HL-60 (cell line): ENCODE results near the gene ATP5F1E.

Experiments
- DNase-seq, 2 experiments: peaks; one replicate each; pipeline ENCODE4 v3.0.0-alpha.2; 2010 to 2020; ENCODE audit warnings: low read depth in 1 of 2, low spot score in 1 of 2
- H3K27ac ChIP-seq: fragments of 250-450 bp; sonication (Bioruptor Pico); replicated peaks from 2 replicates; pipeline ENCODE4 v1.5.1; 2020; ENCODE audit warnings: mild to moderate bottlenecking, moderate library complexity
- H3K27me3 ChIP-seq: fragments of 250-450 bp; sonication (Bioruptor Pico); 2 replicates; pipeline ENCODE4 v1.5.1; 2021; ENCODE audit warnings: mild to moderate bottlenecking, moderate library complexity; ENCODE audit not compliant: insufficient read depth, poor library complexity, severe bottlenecking
- H3K4me3 ChIP-seq: replicated peaks from 2 replicates; pipeline ENCODE4 v1.5.1; 2011; ENCODE audit warnings: mild to moderate bottlenecking, control low read depth, low read length; ENCODE audit not compliant: insufficient read depth
- GABPA ChIP-seq: IDR thresholded peaks from 2 replicates; pipeline ENCODE4 v1.6.1; 2012; ENCODE audit warnings: low read depth
- POLR2AphosphoS5 ChIP-seq: IDR thresholded peaks from 2 replicates; pipeline ENCODE4 v1.6.1; 2012; ENCODE audit warnings: low read depth
- SPI1 ChIP-seq: IDR thresholded peaks from 2 replicates; pipeline ENCODE4 v1.6.1; 2012; ENCODE audit warnings: low read depth, mild to moderate bottlenecking, borderline replicate concordance
- TF ChIP-seq, protein P1 (sequence below): IDR thresholded peaks from one replicate; pipeline ENCODE4 v1.5.1; 2011; ENCODE audit warnings: low read length, control low read depth, inconsistent platforms; ENCODE audit not compliant: insufficient read depth
- TF ChIP-seq, protein P2 (sequence below): IDR thresholded peaks from 2 replicates; pipeline ENCODE4 v1.6.1; 2012; ENCODE audit warnings: low read depth; ENCODE audit not compliant: insufficient replicate concordance

The ATP5F1E gene

GRCh38 chr20:59077705-59078104, 45.6 kb upstream of the ATP5F1E start:
- Histone ChIP-seq H3K27ac (no peak overlapping the region), H3K27me3 (peaks cover 15% of the 10 kb centered on the region), H3K4me3 (no peak overlapping the region)
- DNase-seq, result no peak
- TF ChIP-seq, protein P1, sequence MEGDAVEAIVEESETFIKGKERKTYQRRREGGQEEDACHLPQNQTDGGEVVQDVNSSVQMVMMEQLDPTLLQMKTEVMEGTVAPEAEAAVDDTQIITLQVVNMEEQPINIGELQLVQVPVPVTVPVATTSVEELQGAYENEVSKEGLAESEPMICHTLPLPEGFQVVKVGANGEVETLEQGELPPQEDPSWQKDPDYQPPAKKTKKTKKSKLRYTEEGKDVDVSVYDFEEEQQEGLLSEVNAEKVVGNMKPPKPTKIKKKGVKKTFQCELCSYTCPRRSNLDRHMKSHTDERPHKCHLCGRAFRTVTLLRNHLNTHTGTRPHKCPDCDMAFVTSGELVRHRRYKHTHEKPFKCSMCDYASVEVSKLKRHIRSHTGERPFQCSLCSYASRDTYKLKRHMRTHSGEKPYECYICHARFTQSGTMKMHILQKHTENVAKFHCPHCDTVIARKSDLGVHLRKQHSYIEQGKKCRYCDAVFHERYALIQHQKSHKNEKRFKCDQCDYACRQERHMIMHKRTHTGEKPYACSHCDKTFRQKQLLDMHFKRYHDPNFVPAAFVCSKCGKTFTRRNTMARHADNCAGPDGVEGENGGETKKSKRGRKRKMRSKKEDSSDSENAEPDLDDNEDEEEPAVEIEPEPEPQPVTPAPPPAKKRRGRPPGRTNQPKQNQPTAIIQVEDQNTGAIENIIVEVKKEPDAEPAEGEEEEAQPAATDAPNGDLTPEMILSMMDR, result no peak
- no peak for TF ChIP-seq SPI1
- TF ChIP-seq GABPA, result no peak
- TF ChIP-seq, protein P2, sequence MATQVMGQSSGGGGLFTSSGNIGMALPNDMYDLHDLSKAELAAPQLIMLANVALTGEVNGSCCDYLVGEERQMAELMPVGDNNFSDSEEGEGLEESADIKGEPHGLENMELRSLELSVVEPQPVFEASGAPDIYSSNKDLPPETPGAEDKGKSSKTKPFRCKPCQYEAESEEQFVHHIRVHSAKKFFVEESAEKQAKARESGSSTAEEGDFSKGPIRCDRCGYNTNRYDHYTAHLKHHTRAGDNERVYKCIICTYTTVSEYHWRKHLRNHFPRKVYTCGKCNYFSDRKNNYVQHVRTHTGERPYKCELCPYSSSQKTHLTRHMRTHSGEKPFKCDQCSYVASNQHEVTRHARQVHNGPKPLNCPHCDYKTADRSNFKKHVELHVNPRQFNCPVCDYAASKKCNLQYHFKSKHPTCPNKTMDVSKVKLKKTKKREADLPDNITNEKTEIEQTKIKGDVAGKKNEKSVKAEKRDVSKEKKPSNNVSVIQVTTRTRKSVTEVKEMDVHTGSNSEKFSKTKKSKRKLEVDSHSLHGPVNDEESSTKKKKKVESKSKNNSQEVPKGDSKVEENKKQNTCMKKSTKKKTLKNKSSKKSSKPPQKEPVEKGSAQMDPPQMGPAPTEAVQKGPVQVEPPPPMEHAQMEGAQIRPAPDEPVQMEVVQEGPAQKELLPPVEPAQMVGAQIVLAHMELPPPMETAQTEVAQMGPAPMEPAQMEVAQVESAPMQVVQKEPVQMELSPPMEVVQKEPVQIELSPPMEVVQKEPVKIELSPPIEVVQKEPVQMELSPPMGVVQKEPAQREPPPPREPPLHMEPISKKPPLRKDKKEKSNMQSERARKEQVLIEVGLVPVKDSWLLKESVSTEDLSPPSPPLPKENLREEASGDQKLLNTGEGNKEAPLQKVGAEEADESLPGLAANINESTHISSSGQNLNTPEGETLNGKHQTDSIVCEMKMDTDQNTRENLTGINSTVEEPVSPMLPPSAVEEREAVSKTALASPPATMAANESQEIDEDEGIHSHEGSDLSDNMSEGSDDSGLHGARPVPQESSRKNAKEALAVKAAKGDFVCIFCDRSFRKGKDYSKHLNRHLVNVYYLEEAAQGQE, result no peak
- TF ChIP-seq POLR2AphosphoS5, result no peak

GRCh38 chr20:59075934-59076508, 43.9 kb upstream of the ATP5F1E start:
- Histone ChIP-seq H3K4me3 (no peak overlapping the region), H3K27me3 (peaks cover 18% of the 10 kb centered on the region), H3K27ac (no peak overlapping the region)
- TF ChIP-seq SPI1 (no peak), GABPA (no peak), POLR2AphosphoS5 (no peak)
- TF ChIP-seq, protein P2, result no peak
- TF ChIP-seq, protein P1, result no peak
- DNase-seq, result no peak

GRCh38 chr20:59074456-59074855, 42.3 kb upstream of the ATP5F1E start:
- H3K27me3 ChIP-seq, result peaks cover 20% of the 10 kb centered on the region
- H3K4me3 ChIP-seq, result no peak overlapping the region
- DNase-seq, result no peak
- TF ChIP-seq GABPA (no peak), SPI1 (no peak), POLR2AphosphoS5 (no peak)
- TF ChIP-seq, protein P2, result no peak
- TF ChIP-seq, protein P1, result no peak
- no peak overlapping the region for H3K27ac ChIP-seq
